HUES64 (cell line): ENCODE measurements around the gene TIPARP. TPM values are rescaled to one million over a fixed set of nuclear protein-coding genes. Genes with fewer than 3 reads are reported as not detected.
A peak's percentile ranks its signal among the peaks of the same experiment; 100 is the strongest.

Source experiments
- H3K27ac ChIP-seq: 2 replicates; pipeline ENCODE4 v1.7.0; 2013; ENCODE audit warnings: low read depth, low read length, inconsistent platforms
- H3K27me3 ChIP-seq: 2 replicates; pipeline ENCODE4 v1.6.1; 2013; ENCODE audit warnings: mild to moderate bottlenecking, low read length; ENCODE audit not compliant: insufficient read depth
- H3K36me3 ChIP-seq: 2 replicates; pipeline ENCODE4 v1.6.1; 2013; ENCODE audit warnings: mild to moderate bottlenecking, low read length; ENCODE audit not compliant: insufficient read depth
- H3K4me1 ChIP-seq: 2 replicates; pipeline ENCODE4 v1.6.1; 2013; ENCODE audit warnings: mild to moderate bottlenecking, low read length, moderate library complexity; ENCODE audit not compliant: insufficient read depth
- H3K4me3 ChIP-seq: 2 replicates; pipeline ENCODE4 v1.5.1; 2013; ENCODE audit warnings: mild to moderate bottlenecking, low read length, moderate library complexity
- H3K9ac ChIP-seq: 2 replicates; pipeline ENCODE4 v1.6.1; 2013; ENCODE audit warnings: mild to moderate bottlenecking, low read depth, low read length
- H3K9me3 ChIP-seq: 2 replicates; pipeline ENCODE4 v1.6.1; 2013; ENCODE audit warnings: low read depth, low read length; ENCODE audit not compliant: insufficient read depth
- WGBS: fragments of 150-250, 120-280 bp; methylation state at CpG from one replicate; pipeline ENCODE4 v1.1.7; 2013; ENCODE audit warnings: missing lambda C conversion rate; 5-methylcytosine and 5-hydroxymethylcytosine counted together
- polyA plus RNA-seq, 2 experiments: library from polyadenylated mRNA; stranded (reverse); fragments of 50-300 nt; gene quantifications; one replicate each; pipeline ENCODE4 v1.2.3, GENCODE V29; 2013

Gene TIPARP
- polyA plus RNA-seq (2013, experiment 1 of 2) = 4.8 TPM
- 6.3 TPM for polyA plus RNA-seq (2013, experiment 2 of 2)

DNA sequence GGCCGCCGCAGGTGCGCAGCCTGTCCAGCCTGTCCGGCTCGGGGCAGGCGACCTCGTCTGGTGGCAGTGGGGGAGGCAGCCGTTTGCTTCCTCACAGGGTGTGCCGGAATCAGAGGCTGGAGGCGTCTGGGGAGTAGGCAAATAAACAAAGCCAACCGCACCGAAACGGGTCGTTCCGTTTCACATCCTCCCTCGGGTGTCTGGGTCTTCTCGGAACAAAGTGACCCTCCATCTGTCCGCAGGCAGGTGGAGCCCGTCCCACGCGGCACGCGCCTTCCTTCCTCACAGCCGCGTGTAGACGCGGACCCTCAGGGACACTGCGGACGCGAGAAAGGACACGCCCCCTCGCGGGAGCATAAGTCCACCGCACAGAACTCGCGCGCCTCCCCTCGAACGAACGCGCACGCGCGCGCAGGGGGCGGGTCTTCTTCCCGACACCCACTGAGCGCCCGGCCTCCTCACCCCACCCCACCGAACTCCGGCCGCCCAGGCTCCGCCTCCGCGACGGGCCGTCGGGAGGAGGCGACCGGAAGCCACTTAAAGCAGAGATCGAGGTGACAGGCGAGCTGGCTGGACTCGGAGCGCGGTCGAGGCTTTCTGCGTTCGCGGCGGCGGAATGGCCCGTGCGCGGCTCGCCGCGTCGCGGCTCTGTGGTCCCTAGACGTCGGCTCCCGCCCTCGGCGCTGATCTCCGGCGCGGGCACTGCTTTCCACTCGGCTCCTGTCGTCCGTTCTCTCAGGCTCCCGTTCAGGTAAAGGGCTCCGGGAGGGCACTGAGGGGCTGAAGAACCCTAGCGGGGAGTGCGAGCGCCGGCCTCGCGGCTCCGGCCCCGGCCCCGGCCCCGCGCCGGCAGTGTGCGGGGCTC is at the start of gene TIPARP:
TSS of gene TIPARP (plus strand) at position 545 of the 865 bp plus-strand sequence. CDS start 3,108 bp downstream, outside the sequence.
- Histone ChIP-seq H3K27me3 (peaks cover 29% of the 10 kb centered on the region), H3K4me3 (peak within 1 kb of the TSS; percentile 89), H3K27ac (peak within 1 kb of the TSS; percentile 87), H3K9ac (peak within 1 kb of the TSS; percentile 77), H3K4me1 (peaks cover 19% of the 10 kb centered on the region), H3K9me3 (no peaks in the 10 kb centered on the region), H3K36me3 (peaks cover 18% of the 10 kb centered on the region)
- under 1% methylated on average over 105 of the region's 105 CpGs for WGBS

GRCh38 chr3:156626104-156626503 is 48.3 kb upstream of the TIPARP start:
- H3K27me3 ChIP-seq = no peaks in the 10 kb centered on the region
- H3K4me3 ChIP-seq = no peak overlapping the region
- H3K36me3 ChIP-seq = no peaks in the 10 kb centered on the region
- peaks cover 25% of the 10 kb centered on the region; the same call in 1 of the 2 replicates for H3K4me1 ChIP-seq
- no peak overlapping the region for H3K9ac ChIP-seq
- no peaks in the 10 kb centered on the region for H3K9me3 ChIP-seq
- 90% methylated on average over 5 of the region's 5 CpGs for WGBS
- H3K27ac ChIP-seq = no peak overlapping the region

DNA sequence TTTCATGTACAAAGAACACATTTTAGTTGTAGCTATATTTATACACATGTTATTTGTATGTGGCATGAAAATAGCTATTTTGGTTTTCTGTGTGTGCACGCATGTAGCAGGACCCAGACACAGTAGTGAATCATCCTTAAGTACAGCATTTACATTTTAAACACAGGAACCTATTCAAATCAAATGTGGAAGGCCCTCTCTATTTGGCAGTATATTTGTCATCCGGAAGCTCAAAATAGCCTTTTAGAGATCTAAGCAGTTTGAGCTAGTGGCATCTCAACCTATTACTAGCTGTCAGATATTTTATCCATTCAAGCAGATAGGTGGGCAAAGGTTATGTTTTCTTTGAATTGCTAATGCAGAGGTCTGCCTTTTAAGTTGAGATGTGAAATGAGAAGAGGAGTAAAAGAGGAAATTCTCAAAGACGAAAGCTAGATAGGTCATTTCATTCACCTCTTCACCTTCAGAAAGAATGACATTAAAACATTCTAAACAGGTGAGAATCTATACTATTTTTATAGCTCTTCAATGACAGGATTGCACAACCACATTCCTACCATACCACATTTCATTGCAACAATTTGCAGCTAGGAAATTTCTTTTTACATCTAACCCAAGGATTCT is 46.3 kb upstream of the TIPARP start:
- Histone ChIP-seq H3K4me3 (no peak overlapping the region), H3K36me3 (no peaks in the 10 kb centered on the region), H3K4me1 (peaks cover 29% of the 10 kb centered on the region; the same call in 1 of the 2 replicates), H3K9ac (no peak overlapping the region), H3K9me3 (no peaks in the 10 kb centered on the region), H3K27ac (no peak overlapping the region), H3K27me3 (no peaks in the 10 kb centered on the region)
- 93% methylated on average over 3 of the region's 3 CpGs for WGBS

- no peak overlapping the region for H3K4me3 ChIP-seq
- H3K9me3 ChIP-seq = no peaks in the 10 kb centered on the region
- 91% methylated on average over 5 of the region's 5 CpGs for WGBS
- no peak overlapping the region for H3K9ac ChIP-seq
- H3K27ac ChIP-seq = no peak overlapping the region
- H3K36me3 ChIP-seq = no peaks in the 10 kb centered on the region
- peaks cover 29% of the 10 kb centered on the region; the same call in 1 of the 2 replicates for H3K4me1 ChIP-seq
- no peaks in the 10 kb centered on the region for H3K27me3 ChIP-seq
Measured at GRCh38 chr3:156628836-156629618, 45.4 kb upstream of the TIPARP start.

DNA sequence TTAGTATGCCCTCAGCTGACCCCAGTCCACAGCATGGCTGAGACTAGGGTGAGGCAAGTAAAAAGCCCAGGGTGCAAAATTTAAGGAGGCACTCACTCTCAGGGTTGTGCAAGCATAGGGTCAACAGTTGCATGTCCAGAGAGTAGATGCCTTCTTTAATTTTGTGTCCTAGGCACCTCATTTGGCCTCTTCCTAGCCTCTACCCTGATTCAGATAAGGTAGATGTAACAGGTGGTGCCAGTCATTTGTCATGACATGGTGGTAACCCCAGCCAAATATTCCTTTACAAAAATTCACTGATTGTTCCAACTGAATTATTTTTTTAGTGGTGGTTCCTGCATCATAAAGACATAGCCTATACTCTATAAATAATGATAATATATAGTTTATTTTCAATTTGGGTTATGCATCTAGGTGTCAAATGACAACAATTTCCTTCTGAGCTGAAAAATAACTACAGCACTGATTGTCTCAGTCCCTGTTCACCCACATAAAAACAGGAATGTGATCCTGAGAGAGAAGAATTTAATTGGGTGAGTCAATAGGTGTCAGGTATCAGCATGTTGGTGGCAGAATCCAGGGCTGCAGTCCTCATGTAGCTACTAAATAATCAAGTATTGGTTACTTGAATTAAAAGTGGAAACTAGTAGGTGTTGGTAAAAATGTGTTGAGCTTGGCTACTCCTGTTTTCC is 44.2 kb upstream of the TIPARP start:
- no peaks in the 10 kb centered on the region for H3K9me3 ChIP-seq
- H3K4me3 ChIP-seq = no peak overlapping the region
- peaks cover 29% of the 10 kb centered on the region; the same call in 1 of the 2 replicates for H3K4me1 ChIP-seq
- no peaks in the 10 kb centered on the region for H3K27me3 ChIP-seq
- H3K27ac ChIP-seq = no peak overlapping the region
- no peaks in the 10 kb centered on the region for H3K36me3 ChIP-seq
- no peak overlapping the region for H3K9ac ChIP-seq

DNA sequence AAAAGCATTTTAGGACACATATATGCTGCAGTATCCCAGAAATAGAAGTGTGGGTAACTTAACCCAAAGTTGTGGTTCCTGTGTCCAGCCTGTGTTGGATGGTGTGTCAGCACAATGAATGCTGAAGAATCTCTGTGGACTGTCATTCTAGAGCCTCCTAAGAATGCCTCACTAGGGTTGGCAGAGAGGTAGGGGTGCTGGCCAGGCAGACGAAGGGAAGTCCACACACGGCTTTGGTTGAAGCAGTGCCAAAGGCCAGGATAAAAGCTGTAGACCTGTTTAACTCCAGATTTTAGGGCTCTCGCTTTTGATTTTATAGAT is 43.7 kb upstream of the TIPARP start:
- Histone ChIP-seq H3K4me1 (peaks cover 29% of the 10 kb centered on the region; the same call in 1 of the 2 replicates), H3K27ac (no peak overlapping the region), H3K9me3 (no peaks in the 10 kb centered on the region), H3K4me3 (no peak overlapping the region), H3K36me3 (no peaks in the 10 kb centered on the region), H3K9ac (no peak overlapping the region), H3K27me3 (no peaks in the 10 kb centered on the region)
- WGBS = 97% methylated on average over 3 of the region's 3 CpGs

- no peak overlapping the region for H3K9ac ChIP-seq
- no peaks in the 10 kb centered on the region for H3K9me3 ChIP-seq
- H3K4me1 ChIP-seq = peaks cover 29% of the 10 kb centered on the region; the same call in 1 of the 2 replicates
- H3K36me3 ChIP-seq = no peaks in the 10 kb centered on the region
- 83% methylated on average over 1 of the region's 1 CpG for WGBS
- H3K4me3 ChIP-seq = no peak overlapping the region
- no peak overlapping the region for H3K27ac ChIP-seq
- no peaks in the 10 kb centered on the region for H3K27me3 ChIP-seq
Measured at GRCh38 chr3:156631323-156631722, 43.1 kb upstream of the TIPARP start.

DNA sequence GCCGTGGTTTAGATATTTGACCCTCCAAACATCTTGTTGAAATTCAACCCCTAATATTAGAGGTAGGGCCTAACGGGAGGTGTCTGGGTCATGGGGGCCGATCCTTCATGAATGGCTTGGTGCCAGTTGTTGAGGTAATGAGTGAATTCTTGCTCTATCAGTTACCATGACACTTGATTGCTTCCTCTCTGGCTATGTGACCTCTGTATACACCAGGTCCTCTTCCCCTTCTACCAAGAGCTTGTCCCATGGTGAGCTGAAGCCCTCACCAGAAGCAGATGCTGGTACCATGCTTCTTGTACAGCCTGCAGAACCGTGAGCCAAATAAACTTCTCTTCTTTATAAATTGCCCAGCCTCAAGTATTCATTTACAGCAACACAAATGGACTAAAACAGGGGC is 41.8 kb upstream of the TIPARP start:
- Histone ChIP-seq H3K9me3 (no peaks in the 10 kb centered on the region), H3K4me3 (no peak overlapping the region), H3K36me3 (no peaks in the 10 kb centered on the region), H3K4me1 (peaks cover 29% of the 10 kb centered on the region; the same call in 1 of the 2 replicates), H3K27me3 (no peaks in the 10 kb centered on the region), H3K27ac (no peak overlapping the region), H3K9ac (no peak overlapping the region)
- WGBS = 100% methylated on average over 4 of the region's 4 CpGs

DNA sequence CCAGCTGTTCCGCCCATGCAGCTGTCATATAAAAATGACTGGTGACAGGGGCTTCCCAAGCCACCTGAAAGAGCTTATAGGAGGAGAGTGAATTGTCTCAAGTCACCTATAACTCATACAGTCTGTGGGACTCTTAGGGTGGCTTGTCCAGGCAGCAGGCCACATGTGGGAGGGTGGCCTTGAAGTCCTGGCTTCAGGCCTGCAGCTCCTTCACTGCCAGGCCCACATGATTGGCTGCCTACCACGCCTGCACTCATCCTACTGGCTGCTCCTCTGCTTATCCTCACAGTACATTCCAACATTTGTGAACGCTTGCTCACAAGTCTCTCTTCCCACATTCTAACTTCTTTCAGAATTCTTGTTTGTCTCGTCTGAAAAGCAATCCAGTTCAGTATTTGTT is 41.1 kb upstream of the TIPARP start:
- no peaks in the 10 kb centered on the region for H3K27me3 ChIP-seq
- no peak overlapping the region for H3K4me3 ChIP-seq
- H3K4me1 ChIP-seq = peaks cover 22% of the 10 kb centered on the region; the same call in 1 of the 2 replicates
- WGBS = 95% methylated on average over 4 of the region's 4 CpGs
- H3K36me3 ChIP-seq = no peaks in the 10 kb centered on the region
- H3K9ac ChIP-seq = no peak overlapping the region
- no peaks in the 10 kb centered on the region for H3K9me3 ChIP-seq
- H3K27ac ChIP-seq = no peak overlapping the region

GRCh38 chr3:156635034-156635433 is 39.4 kb upstream of the TIPARP start:
- Histone ChIP-seq H3K27ac (no peak overlapping the region), H3K9ac (no peak overlapping the region), H3K36me3 (no peaks in the 10 kb centered on the region), H3K4me3 (no peak overlapping the region), H3K4me1 (peaks cover 14% of the 10 kb centered on the region; the same call in 1 of the 2 replicates), H3K27me3 (no peaks in the 10 kb centered on the region), H3K9me3 (no peaks in the 10 kb centered on the region)
- 90% methylated on average over 3 of the region's 3 CpGs for WGBS
